Loucy (cell line): ENCODE measurements around the gene ABLIM1.

Experiments used
- CTCF ChIP-seq: fragments of 200-600 bp; sonication (generic); conservative IDR thresholded peaks from 2 replicates; pipeline ENCODE4 v1.5.1; 2014; ENCODE audit warnings: mild to moderate bottlenecking, antibody characterized with exemption, low read length
- EZH2phosphoT487 ChIP-seq: fragments of 200-600 bp; IDR thresholded peaks from 2 replicates; pipeline ENCODE4 v1.6.1; 2018; ENCODE audit warnings: antibody characterized with exemption, mild to moderate bottlenecking, moderate library complexity, borderline replicate concordance

- TF ChIP-seq CTCF: no peak
- no peak for TF ChIP-seq EZH2phosphoT487
Measured at GRCh38 chr10:114487815-114488536, 170.1 kb downstream of the ABLIM1 start.
